C1 segment of cervical spinal cord (tissue), 14 donors: ENCODE data around the gene PADI1.

Experiments used
- DNase-seq, 14 donors: peaks; one replicate each; lab custom pipeline; 2025; lab: John Stamatoyannopoulos, UW

Gene PADI1

GRCh38 chr1:17181781-17182464, 23.0 kb upstream of the PADI1 start:
- DNase-seq = no peak

GRCh38 chr1:17183388-17184160, 21.4 kb upstream of the PADI1 start:
- no peak for DNase-seq

- DNase-seq = no peak
These were observed 20.7 kb upstream of the PADI1 start for GRCh38 chr1:17184161-17184665.

GRCh38 chr1:17184822-17185484, 20.0 kb upstream of the PADI1 start:
- no peak for DNase-seq

GRCh38 chr1:17185485-17185860, 19.5 kb upstream of the PADI1 start:
- no peak for DNase-seq

GRCh38 chr1:17186216-17186909, 18.6 kb upstream of the PADI1 start:
- no peak for DNase-seq

- DNase-seq = no peak
These were observed 17.9 kb upstream of the PADI1 start for GRCh38 chr1:17187051-17187450.

GRCh38 chr1:17188217-17188616, 16.7 kb upstream of the PADI1 start:
- DNase-seq = no peak

GRCh38 chr1:17188889-17189631, 15.9 kb upstream of the PADI1 start:
- no peak for DNase-seq

GRCh38 chr1:17189632-17189990, 15.3 kb upstream of the PADI1 start:
- no peak for DNase-seq

- DNase-seq = no peak
These were observed 14.6 kb upstream of the PADI1 start for GRCh38 chr1:17190010-17190995.

GRCh38 chr1:17191990-17192242, 13.0 kb upstream of the PADI1 start:
- no peak for DNase-seq

GRCh38 chr1:17192394-17193221, 12.3 kb upstream of the PADI1 start:
- DNase-seq = no peak

- no peak for DNase-seq
These were observed 11.5 kb upstream of the PADI1 start for GRCh38 chr1:17193222-17194132.

GRCh38 chr1:17194133-17194475, 10.8 kb upstream of the PADI1 start:
- DNase-seq = no peak

GRCh38 chr1:17194615-17195528, 10.1 kb upstream of the PADI1 start:
- no peak for DNase-seq

GRCh38 chr1:17195731-17196130, 9.2 kb upstream of the PADI1 start:
- DNase-seq = no peak
